HG03135 (cell line): ENCODE measurements around the gene TNPO1.
"Not testable (repeated sequence)": the region's sequence is repeated elsewhere in the genome, so short reads cannot be mapped to it uniquely, and the experiment has no call there.

Experiments used
- ATAC-seq: cut with Tn5 transposase; IDR thresholded peaks from one replicate; pipeline ENCODE4 v1.9.1; 2021; ENCODE audit warnings: mild to moderate bottlenecking, moderate library complexity; ENCODE audit not compliant: unreplicated experiment

TNPO1 gene

GRCh38 chr5:72816284-72817075 lies at the start of gene TNPO1:
Gene TNPO1 (plus strand): TSS chr5:72816661. CDS start chr5:72816738, 77 bp downstream.
- ATAC-seq = peak; percentile 83

DNA sequence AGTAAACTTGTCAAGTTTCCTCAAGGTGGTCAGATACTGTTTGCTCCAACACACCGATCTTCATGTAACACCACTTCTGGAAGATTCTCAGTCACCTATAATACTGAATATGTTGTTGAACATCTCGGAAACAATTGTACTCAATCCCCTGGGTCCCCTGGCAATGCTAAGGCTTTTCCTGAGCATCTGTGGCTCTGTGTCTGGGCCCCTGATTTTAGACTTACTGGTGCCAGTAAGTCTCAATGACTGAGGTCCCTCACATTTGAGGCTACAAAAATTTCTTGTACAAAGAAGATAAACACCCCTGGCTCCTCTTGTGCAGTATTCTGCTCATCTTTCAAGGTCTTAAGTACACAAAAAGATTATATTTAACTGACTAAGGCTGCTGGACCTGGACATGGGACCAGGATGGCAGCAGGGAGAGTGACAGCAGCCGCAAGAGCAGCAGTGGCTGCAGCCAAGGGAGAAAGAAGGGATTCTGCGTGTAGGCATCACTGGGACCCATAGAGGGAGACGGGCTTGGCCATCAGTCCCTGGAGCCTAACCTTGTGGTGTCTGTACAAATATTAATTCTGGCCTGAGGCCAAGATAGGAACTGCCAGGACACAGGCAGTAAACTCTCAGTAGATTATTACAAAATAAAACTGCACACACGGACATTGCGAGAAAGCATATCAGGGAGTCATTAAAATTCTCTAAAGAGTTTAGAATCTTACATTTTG lies 49.0 kb upstream of the TNPO1 start:
- ATAC-seq = no peak

GRCh38 chr5:72770266-72770665 lies 46.2 kb upstream of the TNPO1 start:
- no peak for ATAC-seq

- no peak for ATAC-seq
Observed at GRCh38 chr5:72776684-72777083, 39.8 kb upstream of the TNPO1 start.

GRCh38 chr5:72779520-72779919 lies 36.9 kb upstream of the TNPO1 start:
- ATAC-seq = no peak

DNA sequence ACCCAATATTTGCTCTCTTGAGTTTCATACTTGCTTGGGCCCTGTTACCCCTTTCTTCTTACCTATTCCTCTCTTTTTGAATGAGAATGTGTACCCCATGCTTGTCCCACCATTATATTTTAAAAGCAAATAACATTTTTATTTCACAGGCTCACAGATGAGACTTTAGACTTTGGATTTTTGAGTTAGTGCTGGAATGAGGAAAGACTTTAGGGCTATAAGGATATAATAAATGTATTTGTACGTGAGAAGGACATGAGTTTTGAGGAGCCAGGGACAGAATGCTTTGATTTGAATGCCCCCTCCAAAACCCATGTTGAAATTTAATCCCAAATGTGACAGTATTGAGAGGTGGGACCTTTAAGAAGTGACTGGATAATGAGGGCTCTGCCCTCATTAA lies 33.1 kb upstream of the TNPO1 start:
- ATAC-seq = no peak

GRCh38 chr5:72784129-72784528 lies 32.3 kb upstream of the TNPO1 start:
- no peak for ATAC-seq

GRCh38 chr5:72785801-72786200 lies 30.7 kb upstream of the TNPO1 start:
- ATAC-seq = no peak

DNA sequence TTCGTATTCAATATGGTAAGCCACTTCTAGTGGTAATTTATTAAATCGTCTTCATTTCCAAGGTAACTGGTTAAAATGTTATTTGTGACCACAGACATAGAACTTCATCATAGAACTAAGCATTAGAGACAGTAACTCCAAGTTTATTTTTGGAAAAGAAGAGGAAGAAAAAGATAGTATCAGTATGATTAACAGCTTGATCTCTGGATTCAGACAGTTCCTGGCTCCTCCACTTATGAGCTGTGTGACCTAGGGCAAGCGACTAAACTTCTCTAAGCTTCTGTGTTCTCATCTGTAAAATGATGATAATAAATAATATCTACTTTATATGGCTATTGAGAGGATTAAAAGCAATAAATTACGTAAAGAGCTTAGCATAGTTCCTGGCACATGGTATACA lies 29.8 kb upstream of the TNPO1 start:
- ATAC-seq = no peak

DNA sequence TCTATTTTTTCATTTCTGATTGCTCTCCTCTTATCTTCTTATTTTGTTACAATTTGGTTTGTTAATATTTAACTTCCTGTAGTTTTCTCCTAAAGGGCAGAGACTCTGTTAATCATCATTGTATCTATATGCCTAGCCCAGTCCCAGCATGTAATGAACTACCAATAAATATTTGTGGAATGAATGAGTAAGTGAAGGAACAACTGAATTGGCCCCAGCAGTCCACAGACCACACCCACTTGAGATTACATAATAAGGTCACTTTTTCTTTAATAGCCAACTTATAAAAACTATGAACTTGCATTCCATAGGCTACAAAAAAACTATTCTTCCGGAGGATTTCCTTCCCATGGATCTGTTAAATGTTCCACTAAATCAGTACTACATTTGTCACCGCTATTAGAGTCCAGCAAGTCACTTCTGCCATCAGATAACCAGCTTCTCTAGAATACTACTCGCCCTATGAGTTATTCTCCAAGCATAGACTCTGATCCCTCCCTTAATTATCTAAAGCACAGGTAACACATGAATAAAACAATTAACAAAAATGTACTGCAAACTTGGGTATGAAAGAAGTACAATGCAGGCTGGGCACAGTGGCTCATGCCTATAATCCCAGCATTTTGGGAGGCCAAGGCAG lies 27.5 kb upstream of the TNPO1 start:
- ATAC-seq = no peak

- ATAC-seq = no peak
Observed at GRCh38 chr5:72790186-72790585, 26.3 kb upstream of the TNPO1 start.

DNA sequence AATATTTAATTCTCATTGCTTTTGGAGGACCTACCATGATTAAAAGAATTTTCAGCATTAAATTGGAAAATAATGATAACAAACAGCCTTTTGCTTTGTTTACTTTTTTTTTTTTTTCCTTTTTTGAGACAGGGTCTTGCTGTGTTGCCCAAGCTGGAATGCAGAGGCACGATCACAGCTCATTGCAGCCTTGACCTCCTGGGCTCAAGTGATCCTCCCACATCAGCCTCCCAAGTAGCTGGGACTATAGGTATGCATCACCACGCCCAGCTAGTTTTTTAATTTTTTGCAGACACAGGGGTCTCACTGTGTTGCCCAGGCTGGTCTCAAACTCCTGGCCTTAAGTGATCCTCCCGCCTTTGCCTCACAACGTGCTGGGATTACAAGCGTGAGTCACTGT lies 23.8 kb upstream of the TNPO1 start:
- not testable (repeated sequence) for ATAC-seq

DNA sequence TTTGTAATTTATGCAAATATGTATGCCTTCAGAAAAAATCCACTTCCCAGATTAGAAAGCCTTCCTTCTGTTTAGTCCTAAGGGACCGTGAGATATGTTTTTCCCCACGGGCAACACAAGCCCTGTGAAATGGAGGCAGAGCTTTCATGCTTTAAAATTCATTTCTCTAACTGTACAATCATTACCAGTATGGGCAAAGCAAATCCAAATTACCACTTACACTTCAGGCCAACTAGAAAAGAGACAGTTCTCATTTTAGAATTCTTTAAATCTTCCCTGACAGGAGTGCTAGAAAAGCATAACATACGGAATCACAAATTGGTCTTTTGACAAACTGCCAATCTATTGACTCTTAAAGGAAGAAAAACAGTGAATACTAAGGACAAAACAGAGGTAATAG lies 20.5 kb upstream of the TNPO1 start:
- no peak for ATAC-seq

GRCh38 chr5:72799721-72800120 lies 16.7 kb upstream of the TNPO1 start:
- no peak for ATAC-seq

- not testable (repeated sequence) for ATAC-seq
Observed at GRCh38 chr5:72808637-72809036, 7.8 kb upstream of the TNPO1 start.

- no peak for ATAC-seq
Observed at GRCh38 chr5:72811849-72812248, 4.6 kb upstream of the TNPO1 start.

- ATAC-seq = no peak
Observed at GRCh38 chr5:72812488-72812887, 4.0 kb upstream of the TNPO1 start.

GRCh38 chr5:72814104-72814503 lies 2.4 kb upstream of the TNPO1 start:
- no peak for ATAC-seq

DNA sequence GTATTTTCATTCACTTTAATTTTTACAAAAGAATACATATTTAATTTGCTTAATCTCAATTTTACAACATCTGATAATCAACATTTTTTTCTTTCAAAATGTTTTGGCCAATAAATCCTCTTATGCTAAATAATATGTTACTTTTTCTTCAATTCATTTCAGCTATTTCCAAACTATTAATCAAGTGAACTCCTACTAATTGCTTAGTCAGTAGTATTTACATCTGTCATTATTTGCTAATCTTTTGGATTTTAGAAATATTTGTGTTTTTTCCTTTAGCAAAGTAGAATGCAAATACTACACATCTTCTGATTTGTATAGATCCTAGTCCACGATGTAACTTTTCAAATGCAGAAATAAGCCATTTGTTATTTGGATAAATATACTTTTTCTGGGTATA lies 1.6 kb upstream of the TNPO1 start:
- no peak for ATAC-seq

DNA sequence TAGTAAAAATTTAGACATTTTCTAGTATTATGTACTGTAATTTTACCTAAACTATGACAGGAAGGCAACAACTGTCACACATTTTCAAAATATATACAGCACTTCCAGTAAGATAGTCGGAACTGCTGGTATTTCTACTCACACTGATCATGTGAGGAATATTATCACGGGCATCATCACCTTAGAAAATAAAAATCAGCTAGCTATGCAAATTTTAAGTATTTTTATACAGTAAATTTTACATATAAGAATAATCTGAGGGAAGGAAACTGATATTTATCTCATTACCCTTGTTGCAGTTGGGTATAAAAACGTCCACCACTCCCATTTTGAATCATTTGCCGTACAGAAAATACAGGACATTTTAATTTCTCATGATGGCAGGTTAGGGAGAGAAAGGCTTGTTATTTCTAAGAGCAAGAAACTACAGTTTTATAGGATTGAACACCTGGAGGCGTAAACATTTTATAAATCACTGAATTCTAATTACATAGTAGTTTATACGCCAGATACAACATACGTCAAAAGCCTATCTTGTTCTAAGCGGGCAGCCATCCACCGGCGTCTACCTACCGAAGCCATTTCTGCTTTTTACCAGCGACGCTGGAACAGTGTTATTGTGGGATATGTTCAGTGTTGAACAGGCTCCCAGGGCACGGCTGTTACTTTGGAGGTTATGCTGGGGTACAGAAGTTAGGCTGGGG lies 729 bp upstream of the TNPO1 start:
- ATAC-seq = no peak

GRCh38 chr5:72817076-72817481 lies 618 bp downstream of the TNPO1 start:
- ATAC-seq = peak; percentile 29
